Renal cortex interstitium (tissue), 15 donors: Measurements from ENCODE around the gene DUX4. TPM values are rescaled to one million over a fixed set of nuclear protein-coding genes. Genes with fewer than 3 reads are reported as not detected.
"Not testable (repeated sequence)": the region's sequence is repeated elsewhere in the genome, so short reads cannot be mapped to it uniquely, and the experiment has no call there.

Experiments
- DNase-seq, 11 donors: peaks; one replicate each; pipeline ENCODE4 v3.0.0-alpha.2; 2013; ENCODE audit warnings: low read depth in 9 of 11, low spot score in 4 of 11; ENCODE audit errors: extremely low read depth in 1 of 11
- long read RNA-seq, 16 experiments: transcript quantifications; one replicate each; lab custom pipeline, GENCODE V29; 2026
- polyA plus RNA-seq, 3 donors: library from polyadenylated mRNA; unstranded; fragments of 120-200 nt; gene quantifications; one replicate each; pipeline ENCODE4 v1.2.1, GENCODE V29; 2013; ENCODE audit not compliant: insufficient read length in 3 of 3

Gene DUX4
- under 1 TPM in 1 of 3 donors, not detected in 2; 0.59 TPM for polyA plus RNA-seq
- long read RNA-seq, donor 1, result 0 reads
- long read RNA-seq, donor 2, result 0 reads
- long read RNA-seq, donor 3, result 0 reads
- long read RNA-seq, donor 4, result 0 reads
- long read RNA-seq, donor 5, result 0 reads
- long read RNA-seq, donor 6, result 0 reads
- long read RNA-seq, donor 7, result 0 reads
- long read RNA-seq, donor 8, result 0 reads
- long read RNA-seq, donor 9, result 0 reads
- long read RNA-seq, donor 10, result 0 reads
- long read RNA-seq, donor 11, result 0 reads
- long read RNA-seq, donor 12, result 0 reads
- long read RNA-seq, donor 13, result 0 reads
- long read RNA-seq, donor 14, result 0 reads
- long read RNA-seq, donor 15, result 0 reads
- long read RNA-seq, donor 16, result 0 reads

DNA sequence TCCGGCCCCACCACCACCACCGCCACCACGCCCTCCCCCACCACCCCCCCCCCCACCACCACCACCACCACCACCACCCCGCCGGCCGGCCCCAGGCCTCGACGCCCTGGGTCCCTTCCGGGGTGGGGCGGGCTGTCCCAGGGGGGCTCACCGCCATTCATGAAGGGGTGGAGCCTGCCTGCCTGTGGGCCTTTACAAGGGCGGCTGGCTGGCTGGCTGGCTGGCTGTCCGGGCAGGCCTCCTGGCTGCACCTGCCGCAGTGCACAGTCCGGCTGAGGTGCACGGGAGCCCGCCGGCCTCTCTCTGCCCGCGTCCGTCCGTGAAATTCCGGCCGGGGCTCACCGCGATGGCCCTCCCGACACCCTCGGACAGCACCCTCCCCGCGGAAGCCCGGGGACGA lies at the start of gene DUX4:
Gene DUX4 (plus strand): TSS at position 347 of the 400 bp plus-strand sequence. CDS start 0 bp downstream, at position 347.
- not testable (repeated sequence) for DNase-seq

GRCh38 chr4:190175436-190175835 lies 1.9 kb downstream of the DUX4 start:
- not testable (repeated sequence) for DNase-seq

- DNase-seq, result not testable (repeated sequence)
Measured at GRCh38 chr4:190177727-190178605, 4.4 kb downstream of the DUX4 start.

DNA sequence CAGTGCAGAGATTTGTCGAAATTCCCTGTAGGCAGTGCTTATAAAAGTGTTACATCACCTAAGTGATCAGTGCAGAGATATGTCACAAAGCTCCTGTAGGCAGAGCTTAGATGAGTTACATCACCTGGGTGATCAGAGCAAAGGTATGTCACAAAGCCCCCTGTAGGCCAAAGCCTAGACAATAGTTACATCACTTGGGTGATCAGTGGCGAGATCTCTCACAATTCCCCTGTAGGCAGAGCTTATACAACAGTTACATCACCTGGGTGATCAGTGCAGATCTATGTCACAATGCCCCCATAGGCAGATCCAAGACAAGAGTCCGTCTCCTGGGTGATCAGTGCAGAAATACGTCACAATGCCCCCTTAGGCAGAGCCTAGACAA lies 5.0 kb downstream of the DUX4 start:
- not testable (repeated sequence) for DNase-seq

GRCh38 chr4:190179030-190179739 lies 5.6 kb downstream of the DUX4 start:
- DNase-seq, result not testable (repeated sequence)

GRCh38 chr4:190179740-190180094 lies 6.1 kb downstream of the DUX4 start:
- not testable (repeated sequence) for DNase-seq

- not testable (repeated sequence) for DNase-seq
Measured at GRCh38 chr4:190180947-190181346, 7.4 kb downstream of the DUX4 start.

DNA sequence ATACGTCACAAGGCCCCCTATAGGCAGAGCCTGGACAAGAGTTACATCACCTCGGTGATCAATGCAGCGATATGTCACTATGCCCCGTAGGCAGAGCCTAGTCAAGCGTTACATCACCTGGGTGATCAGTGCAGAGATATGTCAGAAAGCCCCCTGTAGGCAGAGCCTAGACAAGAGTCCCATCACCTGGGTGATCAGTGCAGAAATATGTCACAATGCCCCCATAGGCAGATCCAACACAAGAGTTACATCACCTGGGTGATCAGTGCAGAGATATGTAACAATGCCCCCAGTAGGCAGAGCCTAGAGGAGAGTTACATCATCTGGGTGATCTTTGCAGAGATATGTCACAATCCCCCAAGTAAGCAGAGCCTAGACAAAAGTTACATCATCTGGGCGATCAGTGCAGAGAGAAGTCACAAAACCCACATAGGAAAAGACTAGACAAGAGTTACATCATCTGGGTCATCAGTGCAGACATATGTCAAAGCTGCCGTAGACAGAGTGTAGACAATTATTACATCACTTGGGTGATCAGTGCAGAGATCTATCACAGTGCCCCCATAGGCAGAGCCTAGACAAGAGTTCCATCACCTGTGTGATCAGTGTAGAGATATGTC lies 8.0 kb downstream of the DUX4 start:
- not testable (repeated sequence) for DNase-seq

DNA sequence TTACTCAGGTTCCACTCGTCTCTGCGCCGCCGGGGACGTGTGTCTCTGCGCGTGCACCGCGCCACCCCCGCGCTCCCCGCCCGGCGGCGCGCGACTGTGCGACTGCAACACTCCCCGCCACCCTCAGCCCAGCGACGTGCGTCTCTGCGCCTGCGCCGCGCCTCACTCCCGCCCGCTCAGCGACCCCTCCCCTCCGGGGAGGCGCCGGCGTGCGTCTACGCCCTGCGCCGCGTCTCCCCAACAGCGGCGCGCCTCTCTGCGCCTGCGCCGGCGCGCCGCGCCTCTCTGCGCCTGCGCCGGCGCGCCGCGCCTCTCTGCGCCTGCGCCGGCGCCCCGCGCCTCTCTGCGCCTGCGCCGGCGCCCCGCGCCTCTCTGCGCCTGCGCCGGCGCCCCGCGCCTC lies 29.9 kb downstream of the DUX4 start:
- DNase-seq, result not testable (repeated sequence)

Other genes starting within 250 kb of the DUX4 start
- 10 to 100 TPM; 67.2 to 74.9 (median 68.9) TPM for gene FRG1, start 232.9 kb upstream of the DUX4 start, polyA plus RNA-seq
- gene FRG2, start 146.5 kb upstream of the DUX4 start, polyA plus RNA-seq, result not detected
- not detected for gene DBET, start 109.3 kb upstream of the DUX4 start, polyA plus RNA-seq